H7 (cell line): ENCODE measurements around the gene MTM1. TPM values are rescaled to one million over a fixed set of nuclear protein-coding genes. Genes with fewer than 3 reads are reported as not detected.

Source experiments
- DNase-seq: peaks from one replicate; pipeline ENCODE4 v3.0.0; 2012
- H3K27me3 ChIP-seq: 2 replicates; pipeline ENCODE4 v1.6.0; 2011; ENCODE audit warnings: mild to moderate bottlenecking, low read length; ENCODE audit not compliant: control insufficient read depth, insufficient read depth
- H3K36me3 ChIP-seq: replicated peaks from 2 replicates; pipeline ENCODE4 v1.5.1; 2011; ENCODE audit warnings: low read length; ENCODE audit not compliant: control insufficient read depth, insufficient read depth
- H3K4me3 ChIP-seq: 2 replicates; pipeline ENCODE4 v1.5.1; 2011; ENCODE audit warnings: low read depth, mild to moderate bottlenecking, control low read depth, low read length, moderate library complexity; ENCODE audit not compliant: insufficient read depth
- total RNA-seq: library from RNA; depleted of rRNA; stranded (reverse); fragments of >200 nt; shearing (Covaris generic); gene quantifications from 2 replicates; pipeline ENCODE4 v1.2.3, GENCODE V29; 2014

The MTM1 gene
- total RNA-seq, 1 experiment from 2014 or later, result 15.9 TPM

GRCh38 chrX:150643958-150644357 lies 75.5 kb downstream of the MTM1 start:
- DNase-seq, result no peak
- Histone ChIP-seq H3K36me3 (peaks cover 4% of the 10 kb centered on the region), H3K4me3 (no peak overlapping the region), H3K27me3 (no peaks in the 10 kb centered on the region)

- DNase-seq, result no peak
- no peaks in the 10 kb centered on the region for H3K27me3 ChIP-seq
- no peak overlapping the region for H3K4me3 ChIP-seq
- peaks cover 4% of the 10 kb centered on the region for H3K36me3 ChIP-seq
Measured at GRCh38 chrX:150644422-150644821, 76.0 kb downstream of the MTM1 start.

GRCh38 chrX:150647331-150647730 lies 78.9 kb downstream of the MTM1 start:
- H3K36me3 ChIP-seq, result 0 out of 2 replicates have a peak, but pooled peaks cover 2% of the 10 kb centered on the region
- no peaks in the 10 kb centered on the region for H3K27me3 ChIP-seq
- no peak overlapping the region for H3K4me3 ChIP-seq
- no peak for DNase-seq

DNA sequence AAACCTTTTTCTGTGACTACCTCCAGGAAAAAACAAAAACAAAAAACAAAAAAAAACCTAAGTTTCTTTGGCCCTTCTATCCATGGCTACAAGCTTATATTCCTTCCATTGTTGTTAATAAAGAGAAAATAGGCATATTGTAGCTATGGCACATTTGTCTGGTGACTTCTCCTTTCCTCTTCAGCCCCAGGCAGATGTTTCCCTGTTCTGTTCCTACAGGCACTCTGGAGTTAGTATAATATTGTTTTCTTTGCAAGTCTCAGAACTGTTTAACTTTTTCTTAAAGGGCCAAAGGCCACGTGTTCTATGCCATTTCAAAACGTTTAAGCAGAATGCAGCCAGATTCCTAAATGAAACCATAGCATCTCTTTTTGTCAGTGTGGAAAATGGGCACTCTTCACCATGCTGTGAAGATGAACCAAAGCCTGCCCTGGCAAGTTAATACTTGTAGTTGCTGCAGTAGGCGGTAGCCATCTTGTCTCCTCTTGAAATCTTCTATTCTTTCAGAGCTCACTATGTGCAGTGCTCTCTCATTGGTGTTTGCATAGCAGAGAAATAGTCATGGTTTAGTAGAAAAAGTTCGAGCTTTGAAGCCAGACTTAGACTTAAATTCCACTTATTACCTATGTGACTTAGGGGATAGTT lies 80.0 kb downstream of the MTM1 start:
- no peaks in the 10 kb centered on the region for H3K27me3 ChIP-seq
- H3K36me3 ChIP-seq, result 0 out of 2 replicates have a peak, but pooled peaks cover 2% of the 10 kb centered on the region
- no peak for DNase-seq
- H3K4me3 ChIP-seq, result no peak overlapping the region

- no peak overlapping the region for H3K4me3 ChIP-seq
- H3K27me3 ChIP-seq, result no peaks in the 10 kb centered on the region
- peak; percentile 5 for DNase-seq
- H3K36me3 ChIP-seq, result 0 out of 2 replicates have a peak, but pooled peaks cover 2% of the 10 kb centered on the region
Measured at GRCh38 chrX:150649096-150649870, 80.9 kb downstream of the MTM1 start.

- DNase-seq, result no peak
Measured at GRCh38 chrX:150651906-150652305, 83.5 kb downstream of the MTM1 start.

GRCh38 chrX:150655788-150656187 lies 87.4 kb downstream of the MTM1 start:
- Histone ChIP-seq H3K27me3 (no peaks in the 10 kb centered on the region), H3K4me3 (no peak overlapping the region), H3K36me3 (no peaks in the 10 kb centered on the region; the same call in 1 of the 2 replicates)
- DNase-seq, result no peak

More at GRCh38 chrX:150651906-150652305, 83.5 kb downstream of the MTM1 start:
- no peaks in the 10 kb centered on the region for H3K36me3 ChIP-seq
- H3K27me3 ChIP-seq, result no peaks in the 10 kb centered on the region
- no peak overlapping the region for H3K4me3 ChIP-seq

DNA sequence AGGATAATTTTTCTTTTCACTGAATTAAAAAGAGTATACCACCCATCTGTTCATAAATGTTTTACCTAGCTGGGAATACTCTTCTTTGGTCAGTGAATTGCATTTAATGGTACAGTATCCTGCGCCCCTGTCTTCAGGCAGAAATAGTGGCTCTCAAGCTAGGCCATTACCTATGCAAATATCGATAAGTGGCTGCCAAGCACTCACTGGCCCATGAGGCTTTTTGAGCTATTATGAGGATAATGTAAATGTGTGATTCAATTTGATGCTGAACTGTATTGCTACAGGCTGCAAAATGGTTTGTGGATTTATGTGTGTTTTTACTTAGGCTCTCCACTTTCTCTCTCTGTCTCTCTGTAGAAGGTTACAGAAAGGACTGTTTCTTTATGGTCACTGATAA lies 94.7 kb downstream of the MTM1 start:
- Histone ChIP-seq H3K4me3 (no peak overlapping the region), H3K27me3 (no peaks in the 10 kb centered on the region), H3K36me3 (no peaks in the 10 kb centered on the region; the same call in 1 of the 2 replicates)
- no peak for DNase-seq

DNA sequence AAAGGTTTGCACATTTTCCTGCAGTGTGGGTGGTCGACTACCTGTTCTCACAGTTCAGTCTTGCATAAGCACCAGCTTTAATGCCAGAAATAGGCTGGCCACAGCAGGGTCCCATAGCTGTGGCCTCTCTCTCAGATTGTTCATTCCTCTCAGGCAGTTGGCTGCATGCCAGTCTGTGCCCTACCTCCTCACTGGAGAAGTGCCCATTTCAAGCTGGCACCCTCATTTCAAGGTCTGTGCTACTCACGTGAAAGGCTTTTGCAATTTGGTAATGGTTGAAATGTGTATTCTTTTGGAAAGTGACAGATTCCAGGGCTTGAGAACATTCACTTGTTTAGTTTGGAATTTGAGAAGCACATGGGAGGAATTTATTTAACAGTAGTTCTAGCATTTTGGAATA lies 95.9 kb downstream of the MTM1 start:
- no peaks in the 10 kb centered on the region; the same call in 1 of the 2 replicates for H3K36me3 ChIP-seq
- no peak overlapping the region for H3K4me3 ChIP-seq
- H3K27me3 ChIP-seq, result no peaks in the 10 kb centered on the region
- DNase-seq, result no peak

GRCh38 chrX:150676221-150676620 lies 107.8 kb downstream of the MTM1 start:
- Histone ChIP-seq H3K36me3 (no peaks in the 10 kb centered on the region), H3K4me3 (no peak overlapping the region), H3K27me3 (no peaks in the 10 kb centered on the region)
- no peak for DNase-seq

DNA sequence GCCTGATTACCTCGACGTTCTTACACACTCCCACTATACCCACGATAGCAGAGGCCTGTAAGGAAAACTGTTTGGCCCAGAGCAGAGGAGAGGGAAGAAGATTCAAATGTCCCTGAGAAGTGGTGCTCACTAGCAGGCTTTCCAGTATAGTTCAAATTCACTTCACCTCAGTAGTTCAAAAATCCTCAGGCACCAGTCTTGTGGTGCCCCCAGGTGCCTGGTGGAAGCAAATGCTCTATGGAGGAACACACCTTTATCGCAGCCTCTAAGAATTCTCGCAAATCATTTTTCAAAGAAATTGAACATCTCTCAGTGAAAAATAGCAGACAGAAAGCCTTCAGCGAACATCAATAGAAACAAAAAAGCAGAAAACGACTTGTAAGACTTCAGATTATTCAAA lies 112.6 kb downstream of the MTM1 start:
- peak; percentile 65 for DNase-seq
- Histone ChIP-seq H3K27me3 (no peaks in the 10 kb centered on the region), H3K36me3 (no peaks in the 10 kb centered on the region), H3K4me3 (no peak overlapping the region)

GRCh38 chrX:150683112-150683511 lies 114.7 kb downstream of the MTM1 start:
- Histone ChIP-seq H3K27me3 (no peaks in the 10 kb centered on the region), H3K4me3 (no peak overlapping the region), H3K36me3 (no peaks in the 10 kb centered on the region)
- no peak for DNase-seq

DNA sequence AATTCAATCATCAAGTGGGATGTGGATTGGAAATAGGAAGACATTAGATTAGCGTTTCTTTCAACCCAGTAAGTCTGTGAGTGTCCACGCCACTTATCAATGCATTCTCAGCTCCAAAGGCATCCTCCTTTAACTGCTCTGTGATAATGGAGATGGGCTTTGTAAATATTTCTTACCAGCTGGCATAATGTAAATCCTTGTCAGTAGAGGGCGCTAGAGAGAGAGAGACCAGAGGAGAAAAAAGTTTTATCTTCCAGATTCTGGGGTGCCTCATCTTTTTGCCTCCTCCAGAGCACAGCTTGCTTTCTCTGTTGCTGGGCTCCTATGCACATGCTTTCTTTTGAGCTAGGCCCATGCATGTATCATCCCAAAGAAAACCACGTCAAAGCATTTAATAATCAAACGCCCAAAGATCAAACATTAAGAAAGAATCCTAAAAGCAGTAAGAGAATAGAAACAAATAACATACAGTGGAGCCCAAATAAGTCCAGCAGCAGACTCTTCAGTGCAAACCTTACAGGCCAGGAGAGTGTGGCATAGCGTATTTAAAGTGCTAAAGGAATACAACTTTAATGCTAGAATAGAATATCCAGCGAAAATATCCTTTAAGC lies 115.2 kb downstream of the MTM1 start:
- no peak overlapping the region for H3K4me3 ChIP-seq
- peak; percentile 65 for DNase-seq
- no peaks in the 10 kb centered on the region for H3K36me3 ChIP-seq

GRCh38 chrX:150688911-150689451 lies 120.6 kb downstream of the MTM1 start:
- Histone ChIP-seq H3K4me3 (no peak overlapping the region), H3K36me3 (no peaks in the 10 kb centered on the region), H3K27me3 (no peaks in the 10 kb centered on the region)
- DNase-seq, result peak; percentile 47

More for the DNA sequence above, 115.2 kb downstream of the MTM1 start:
- no peaks in the 10 kb centered on the region for H3K27me3 ChIP-seq
